Nephron (organoid): Measurements from ENCODE around the gene LIPC.

Source experiments
- H3K27ac Mint-ChIP-seq, 3 experiments: 2 replicates each; pipeline ENCODE4 v1.8.0; 2020; ENCODE audit warnings: mixed read lengths in 3 of 3, mild to moderate bottlenecking in 2 of 3, moderate library complexity in 1 of 3
- H3K27me3 Mint-ChIP-seq: 2 replicates; pipeline ENCODE4 v1.8.0; 2021; ENCODE audit warnings: low read depth, mild to moderate bottlenecking, moderate library complexity, mixed read lengths
- H3K36me3 Mint-ChIP-seq: 2 replicates; pipeline ENCODE4 v1.8.0; 2020; ENCODE audit warnings: low read depth, mixed read lengths
- H3K4me1 Mint-ChIP-seq: 2 replicates; pipeline ENCODE4 v1.8.0; 2020; ENCODE audit warnings: mixed read lengths
- H3K4me3 Mint-ChIP-seq, 3 experiments: 2 replicates each; pipeline ENCODE4 v1.8.0; 2020; ENCODE audit warnings: mild to moderate bottlenecking in 3 of 3, mixed read lengths in 3 of 3, moderate library complexity in 2 of 3
- H3K9me3 Mint-ChIP-seq: 2 replicates; pipeline ENCODE4 v1.8.0; 2020; ENCODE audit warnings: mixed read lengths
- TF ChIP-seq, protein P1 (sequence below), 3 experiments: fragments of 200-600 bp; sonication (generic); IDR thresholded peaks; one replicate each; pipeline ENCODE4 v1.5.0; 2021; ENCODE audit warnings: antibody characterized with exemption in 3 of 3; ENCODE audit not compliant: unreplicated experiment in 3 of 3

Gene LIPC

DNA sequence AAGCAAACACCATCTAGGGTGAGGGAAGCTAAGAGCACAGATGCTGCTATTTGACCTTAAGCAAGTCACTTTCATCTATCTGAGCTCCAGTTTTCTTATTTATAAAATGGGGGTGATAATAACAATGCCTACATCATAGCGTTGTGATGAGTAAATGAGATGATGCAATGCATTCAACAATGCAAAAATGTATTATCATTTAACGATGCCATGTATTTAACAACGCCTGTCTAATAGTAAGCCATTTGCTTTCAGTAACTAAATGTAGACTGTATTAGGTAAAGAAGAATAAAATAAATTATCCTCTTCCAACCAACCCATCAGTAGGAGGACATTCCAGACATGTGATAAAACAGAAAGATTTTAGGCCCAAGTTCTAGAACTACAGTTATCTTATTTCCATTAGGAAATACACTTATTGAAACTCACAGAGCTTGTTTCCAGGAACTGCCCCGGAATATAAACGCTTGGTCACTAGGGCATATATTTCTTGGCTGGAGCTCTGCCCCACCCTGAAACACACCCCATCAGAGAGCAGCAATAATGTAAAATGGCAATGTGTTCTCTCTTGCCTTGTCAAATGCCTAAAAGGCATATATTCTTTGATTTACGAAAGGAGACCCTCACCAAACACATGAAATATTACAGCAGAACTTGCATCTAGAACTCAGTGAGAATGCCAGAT is 128.3 kb downstream of the LIPC start:
- Mint-ChIP-seq H3K27ac (no peak overlapping the region), H3K36me3 (no peaks in the 10 kb centered on the region), H3K27me3 (peaks cover 9% of the 10 kb centered on the region), H3K9me3 (no peaks in the 10 kb centered on the region), H3K4me3 (no peak overlapping the region), H3K4me1 (peaks cover 19% of the 10 kb centered on the region)
- TF ChIP-seq, protein P1, sequence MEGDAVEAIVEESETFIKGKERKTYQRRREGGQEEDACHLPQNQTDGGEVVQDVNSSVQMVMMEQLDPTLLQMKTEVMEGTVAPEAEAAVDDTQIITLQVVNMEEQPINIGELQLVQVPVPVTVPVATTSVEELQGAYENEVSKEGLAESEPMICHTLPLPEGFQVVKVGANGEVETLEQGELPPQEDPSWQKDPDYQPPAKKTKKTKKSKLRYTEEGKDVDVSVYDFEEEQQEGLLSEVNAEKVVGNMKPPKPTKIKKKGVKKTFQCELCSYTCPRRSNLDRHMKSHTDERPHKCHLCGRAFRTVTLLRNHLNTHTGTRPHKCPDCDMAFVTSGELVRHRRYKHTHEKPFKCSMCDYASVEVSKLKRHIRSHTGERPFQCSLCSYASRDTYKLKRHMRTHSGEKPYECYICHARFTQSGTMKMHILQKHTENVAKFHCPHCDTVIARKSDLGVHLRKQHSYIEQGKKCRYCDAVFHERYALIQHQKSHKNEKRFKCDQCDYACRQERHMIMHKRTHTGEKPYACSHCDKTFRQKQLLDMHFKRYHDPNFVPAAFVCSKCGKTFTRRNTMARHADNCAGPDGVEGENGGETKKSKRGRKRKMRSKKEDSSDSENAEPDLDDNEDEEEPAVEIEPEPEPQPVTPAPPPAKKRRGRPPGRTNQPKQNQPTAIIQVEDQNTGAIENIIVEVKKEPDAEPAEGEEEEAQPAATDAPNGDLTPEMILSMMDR (IDR thresholded peaks at IDR 0.05; ENCODE audit: unreplicated experiment in 3 of 3) = no peak

DNA sequence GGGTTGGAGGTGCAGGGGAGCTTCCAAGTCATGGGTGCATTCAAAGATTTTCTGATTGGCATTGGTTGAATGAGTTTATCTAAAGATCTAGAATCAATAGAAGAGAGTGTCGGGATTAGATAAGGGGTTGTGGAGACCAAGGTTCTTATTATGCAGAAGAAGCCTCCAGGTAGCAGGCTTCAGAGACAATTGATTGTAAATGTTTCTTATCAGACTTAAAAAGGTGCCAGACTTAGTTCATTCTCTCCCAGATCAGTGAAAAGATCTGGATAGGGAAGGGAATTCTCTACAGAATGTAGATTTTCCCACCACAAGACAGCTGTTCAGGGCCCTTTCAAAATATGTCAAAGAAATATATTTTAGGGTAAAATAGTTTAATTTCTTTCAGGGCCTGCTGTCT is 129.5 kb downstream of the LIPC start:
- H3K4me1 Mint-ChIP-seq = peaks cover 9% of the 10 kb centered on the region
- H3K27me3 Mint-ChIP-seq = peaks cover 4% of the 10 kb centered on the region
- peak overlapping the region in 1 of 3 experiments; percentile 13 for H3K27ac Mint-ChIP-seq
- H3K36me3 Mint-ChIP-seq = no peaks in the 10 kb centered on the region
- TF ChIP-seq, protein P1 (IDR thresholded peaks at IDR 0.05; ENCODE audit: unreplicated experiment in 3 of 3) = no peak
- H3K4me3 Mint-ChIP-seq = no peak overlapping the region
- H3K9me3 Mint-ChIP-seq = no peaks in the 10 kb centered on the region

DNA sequence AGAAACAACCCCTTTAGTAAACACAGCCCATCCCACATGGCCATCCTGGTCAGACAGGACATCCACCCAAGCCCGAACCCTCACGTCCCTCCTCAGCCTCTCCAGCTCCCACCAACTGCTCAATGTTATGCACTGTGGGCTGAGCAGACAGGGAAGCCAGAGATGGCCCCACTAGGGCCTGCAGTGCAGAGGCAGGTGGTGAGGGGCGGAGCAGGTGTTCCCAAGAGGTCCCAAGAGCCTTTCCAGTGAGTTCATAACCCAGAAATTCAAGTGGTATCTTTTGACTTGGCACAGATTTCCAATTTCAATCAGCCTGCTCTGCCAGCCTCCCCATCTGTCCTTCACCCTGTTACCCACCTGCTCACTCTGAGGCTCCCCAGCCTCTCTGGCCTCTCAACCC is 130.3 kb downstream of the LIPC start:
- no peaks in the 10 kb centered on the region for H3K9me3 Mint-ChIP-seq
- H3K4me1 Mint-ChIP-seq = peaks cover 6% of the 10 kb centered on the region
- H3K36me3 Mint-ChIP-seq = no peaks in the 10 kb centered on the region
- H3K4me3 Mint-ChIP-seq = no peak overlapping the region
- no peak overlapping the region for H3K27ac Mint-ChIP-seq
- TF ChIP-seq, protein P1 (IDR thresholded peaks at IDR 0.05; ENCODE audit: unreplicated experiment in 3 of 3) = no peak
- peaks cover 4% of the 10 kb centered on the region for H3K27me3 Mint-ChIP-seq

DNA sequence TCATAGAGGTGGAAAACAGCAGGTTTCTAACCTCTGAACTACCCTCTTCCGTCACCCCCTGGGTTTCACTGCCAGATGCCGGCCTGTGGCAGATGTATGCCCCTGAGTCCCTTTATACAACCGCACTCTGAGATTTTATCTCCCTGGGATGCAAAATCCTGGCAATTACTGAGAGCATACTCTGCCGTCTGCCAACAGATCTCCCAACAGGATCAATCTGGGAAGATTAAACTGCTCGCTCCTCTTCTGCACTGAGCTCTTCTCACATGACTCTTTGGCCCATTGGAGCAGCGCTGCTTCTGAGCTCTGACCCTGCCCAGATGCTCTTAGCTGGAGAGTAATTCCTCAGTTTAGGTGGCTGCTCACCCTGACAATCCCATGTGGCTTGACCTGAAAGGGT is 133.2 kb downstream of the LIPC start:
- Mint-ChIP-seq H3K4me1 (peaks cover 6% of the 10 kb centered on the region), H3K36me3 (no peaks in the 10 kb centered on the region), H3K9me3 (no peaks in the 10 kb centered on the region), H3K4me3 (no peak overlapping the region), H3K27ac (no peak overlapping the region), H3K27me3 (peaks cover 4% of the 10 kb centered on the region)
- TF ChIP-seq, protein P1 (IDR thresholded peaks at IDR 0.05; ENCODE audit: unreplicated experiment in 3 of 3) = no peak

DNA sequence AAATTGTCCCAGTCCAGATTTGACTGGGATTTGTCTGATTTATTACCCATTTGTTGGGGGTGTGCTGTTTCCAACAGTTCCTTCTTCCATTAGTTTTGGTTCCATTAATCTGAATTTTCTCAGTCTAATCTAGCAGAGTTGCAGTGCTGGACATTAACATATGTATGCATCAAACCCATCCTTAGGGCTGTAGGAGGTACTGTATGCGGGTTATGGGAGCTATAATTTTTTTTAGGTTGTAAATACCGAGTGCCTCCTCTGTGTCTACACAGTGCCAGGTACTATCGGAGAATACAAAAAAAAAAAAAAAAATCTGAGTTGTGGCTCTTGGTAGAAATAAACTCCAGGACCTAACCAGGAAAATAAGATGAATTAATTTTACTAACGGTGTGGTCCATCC is 133.8 kb downstream of the LIPC start:
- H3K27ac Mint-ChIP-seq = no peak overlapping the region
- H3K9me3 Mint-ChIP-seq = no peaks in the 10 kb centered on the region
- H3K36me3 Mint-ChIP-seq = no peaks in the 10 kb centered on the region
- H3K4me1 Mint-ChIP-seq = peaks cover 6% of the 10 kb centered on the region
- peaks cover 4% of the 10 kb centered on the region for H3K27me3 Mint-ChIP-seq
- H3K4me3 Mint-ChIP-seq = no peak overlapping the region
- TF ChIP-seq, protein P1 (IDR thresholded peaks at IDR 0.05; ENCODE audit: unreplicated experiment in 3 of 3) = no peak

DNA sequence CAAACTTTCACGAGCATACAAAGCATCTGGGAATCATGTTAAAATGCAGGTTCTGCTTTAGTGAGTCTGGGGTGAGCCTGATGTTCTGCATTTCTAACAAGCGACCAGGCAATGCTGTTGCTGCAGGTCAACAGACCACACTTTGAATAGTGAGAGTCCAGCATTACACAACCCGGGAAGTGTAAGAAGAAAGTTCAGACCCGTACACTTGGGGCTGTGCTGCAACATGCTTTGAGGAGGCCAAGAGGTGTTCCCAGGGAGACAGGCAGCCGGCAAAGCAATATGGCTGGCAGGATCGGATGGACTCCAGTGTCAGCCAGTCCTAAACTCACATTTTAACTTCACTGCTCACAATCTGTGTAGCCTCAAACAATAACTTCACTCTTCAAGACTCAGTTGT is 134.2 kb downstream of the LIPC start:
- Mint-ChIP-seq H3K9me3 (no peaks in the 10 kb centered on the region), H3K4me1 (peaks cover 6% of the 10 kb centered on the region), H3K27ac (no peak overlapping the region), H3K4me3 (no peak overlapping the region), H3K36me3 (no peaks in the 10 kb centered on the region), H3K27me3 (peaks cover 4% of the 10 kb centered on the region)
- TF ChIP-seq, protein P1 (IDR thresholded peaks at IDR 0.05; ENCODE audit: unreplicated experiment in 3 of 3) = no peak
